ENCODE measurements around the gene ISG15.
"Not testable (repeated sequence)": the region's sequence is repeated elsewhere in the genome, so short reads cannot be mapped to it uniquely, and the experiment has no call there.

The ISG15 gene

GRCh38 chr1:1013922-1014648, 788 bp downstream of the ISG15 start:
- H3K4me2 ChIP-seq (ENCODE audit: low read depth, low read length, poor library complexity, severe bottlenecking) = peak overlapping the region; percentile 60
- H3K9me3 ChIP-seq (ENCODE audit: insufficient read depth, low read length) = no peaks in the 10 kb centered on the region
- H3F3A ChIP-seq (ENCODE audit: insufficient read depth) = no peaks in the 10 kb centered on the region
- H3K9ac ChIP-seq (ENCODE audit: low read length) = peak overlapping the region; percentile 33
- H3K9me2 ChIP-seq (replicated peaks; ENCODE audit: insufficient read depth, low read length) = no peaks in the 10 kb centered on the region
- peak overlapping the region; percentile 26 for H3K4me3 ChIP-seq (ENCODE audit: insufficient read depth, low read length, poor library complexity, severe bottlenecking)
- TF ChIP-seq CTCF (IDR thresholded peaks at IDR 0.05; ENCODE audit: insufficient read depth, low read length, poor library complexity, severe bottlenecking) = no peak
- no peak for TF ChIP-seq EZH2phosphoT487 (conservative IDR thresholded peaks at IDR 0.05; ENCODE audit: low read length)
- no peaks in the 10 kb centered on the region for H4K20me1 ChIP-seq (ENCODE audit: low read depth, low read length)
- H3K79me2 ChIP-seq (ENCODE audit: insufficient read depth, low read length) = no peaks in the 10 kb centered on the region
- no peaks in the 10 kb centered on the region for H3K36me3 ChIP-seq (ENCODE audit: low read length)
- no peak overlapping the region for H3K27ac ChIP-seq (ENCODE audit: low read depth, low read length)
- no peaks in the 10 kb centered on the region for H3K27me3 ChIP-seq (ENCODE audit: low read length)
- no peak overlapping the region for H2AFZ ChIP-seq (ENCODE audit: low read depth, low read length, severe bottlenecking)

- Histone ChIP-seq H3F3A (ENCODE audit: insufficient read depth) (no peaks in the 10 kb centered on the region), H2AFZ (ENCODE audit: low read depth, low read length, severe bottlenecking) (no peak overlapping the region), H3K9ac (ENCODE audit: low read length) (no peak overlapping the region), H3K4me2 (ENCODE audit: low read depth, low read length, poor library complexity, severe bottlenecking) (no peak overlapping the region), H4K20me1 (ENCODE audit: low read depth, low read length) (no peaks in the 10 kb centered on the region), H3K27me3 (ENCODE audit: low read length) (no peaks in the 10 kb centered on the region), H3K9me2 (replicated peaks; ENCODE audit: insufficient read depth, low read length) (no peaks in the 10 kb centered on the region), H3K27ac (ENCODE audit: low read depth, low read length) (no peak overlapping the region), H3K4me3 (ENCODE audit: insufficient read depth, low read length, poor library complexity, severe bottlenecking) (no peak overlapping the region), H3K9me3 (ENCODE audit: insufficient read depth, low read length) (no peaks in the 10 kb centered on the region), H3K36me3 (ENCODE audit: low read length) (no peaks in the 10 kb centered on the region), H3K79me2 (ENCODE audit: insufficient read depth, low read length) (no peaks in the 10 kb centered on the region)
- TF ChIP-seq CTCF (IDR thresholded peaks at IDR 0.05; ENCODE audit: insufficient read depth, low read length, poor library complexity, severe bottlenecking) = peak; percentile 22
- no peak for TF ChIP-seq EZH2phosphoT487 (conservative IDR thresholded peaks at IDR 0.05; ENCODE audit: low read length)
Observed at GRCh38 chr1:1014799-1015681, 1.7 kb downstream of the ISG15 start.

DNA sequence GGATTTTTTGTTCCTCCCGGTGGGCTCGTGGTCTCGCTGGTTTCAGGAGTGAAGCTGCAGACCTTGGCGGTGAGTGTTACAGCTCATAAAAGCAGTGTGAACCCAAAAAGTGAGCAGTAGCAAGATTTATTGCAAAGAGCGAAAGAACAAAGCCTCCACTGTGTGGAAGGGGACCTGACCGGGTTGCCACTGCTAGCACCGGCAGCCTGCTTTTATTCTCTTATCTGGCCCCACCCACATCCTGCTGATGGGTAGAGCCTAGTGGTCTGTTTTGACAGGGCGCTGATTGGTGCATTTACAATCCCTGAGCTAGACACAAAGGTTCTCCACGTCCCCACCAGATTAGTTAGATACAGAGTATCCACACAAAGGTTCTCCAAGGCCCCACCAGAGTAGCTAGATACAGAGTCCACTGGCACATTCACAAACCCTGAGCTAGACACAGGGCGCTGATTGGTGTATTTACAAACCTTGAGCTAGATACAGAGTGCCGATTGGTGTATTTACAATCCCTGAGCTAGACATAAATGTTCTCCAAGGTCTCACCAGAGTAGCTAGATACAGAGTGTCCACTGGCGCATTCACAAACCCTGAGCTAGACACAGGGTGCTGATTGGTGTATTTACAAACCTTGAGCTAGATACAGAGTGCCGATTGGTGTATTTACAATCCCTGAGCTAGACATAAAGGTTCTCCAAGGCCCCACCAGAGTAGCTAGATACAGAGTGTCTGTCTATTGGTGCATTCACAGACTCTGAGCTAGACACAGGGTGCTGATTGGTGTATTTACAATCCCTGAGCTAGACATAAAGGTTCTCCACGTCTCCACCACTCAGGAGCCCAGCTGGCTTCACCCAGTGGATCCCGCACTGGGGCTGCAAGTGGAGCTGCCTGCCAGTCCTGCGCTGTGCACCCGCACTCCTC, 4.4 kb downstream of the ISG15 start:
- H3K79me2 ChIP-seq (ENCODE audit: insufficient read depth, low read length); H3K9me2 ChIP-seq (replicated peaks; ENCODE audit: insufficient read depth, low read length); H3K4me2 ChIP-seq (ENCODE audit: low read depth, low read length, poor library complexity, severe bottlenecking); H3K9ac ChIP-seq (ENCODE audit: low read length); H3F3A ChIP-seq (ENCODE audit: insufficient read depth); H3K4me3 ChIP-seq (ENCODE audit: insufficient read depth, low read length, poor library complexity, severe bottlenecking); H3K27ac ChIP-seq (ENCODE audit: low read depth, low read length); H3K9me3 ChIP-seq (ENCODE audit: insufficient read depth, low read length); H4K20me1 ChIP-seq (ENCODE audit: low read depth, low read length); H3K36me3 ChIP-seq (ENCODE audit: low read length); H3K27me3 ChIP-seq (ENCODE audit: low read length); H2AFZ ChIP-seq (ENCODE audit: low read depth, low read length, severe bottlenecking): not testable (repeated sequence)

- not testable (repeated sequence) for H3K36me3 ChIP-seq (ENCODE audit: low read length); H3K27me3 ChIP-seq (ENCODE audit: low read length); H3K4me2 ChIP-seq (ENCODE audit: low read depth, low read length, poor library complexity, severe bottlenecking); H3K9ac ChIP-seq (ENCODE audit: low read length); H3K9me2 ChIP-seq (replicated peaks; ENCODE audit: insufficient read depth, low read length); H3K4me3 ChIP-seq (ENCODE audit: insufficient read depth, low read length, poor library complexity, severe bottlenecking); H4K20me1 ChIP-seq (ENCODE audit: low read depth, low read length); H3K27ac ChIP-seq (ENCODE audit: low read depth, low read length); H2AFZ ChIP-seq (ENCODE audit: low read depth, low read length, severe bottlenecking); H3K79me2 ChIP-seq (ENCODE audit: insufficient read depth, low read length); H3K9me3 ChIP-seq (ENCODE audit: insufficient read depth, low read length); H3F3A ChIP-seq (ENCODE audit: insufficient read depth)
Observed at GRCh38 chr1:1018321-1018685, 5.0 kb downstream of the ISG15 start.

All from SU-DHL-6 (cell line).